Fibroblast of skin of scalp (primary cell): ENCODE results near the gene ARHGAP32. TPM values are rescaled to one million over a fixed set of nuclear protein-coding genes. Genes with fewer than 3 reads are reported as not detected.

Experiments used
- DNase-seq: peaks from one replicate; pipeline ENCODE4 v3.0.0-alpha.2; 2013
- polyA plus RNA-seq, 2 experiments: library from polyadenylated mRNA; unstranded; fragments of 120-200 nt; gene quantifications; one replicate each; pipeline ENCODE4 v1.2.1, GENCODE V29; 2013; ENCODE audit not compliant: insufficient read length in 2 of 2

ARHGAP32 gene
- 6.3 TPM for polyA plus RNA-seq (2013, experiment 1 of 2; ENCODE audit: insufficient read length)
- 7.6 TPM for polyA plus RNA-seq (2013, experiment 2 of 2; ENCODE audit: insufficient read length)

DNA sequence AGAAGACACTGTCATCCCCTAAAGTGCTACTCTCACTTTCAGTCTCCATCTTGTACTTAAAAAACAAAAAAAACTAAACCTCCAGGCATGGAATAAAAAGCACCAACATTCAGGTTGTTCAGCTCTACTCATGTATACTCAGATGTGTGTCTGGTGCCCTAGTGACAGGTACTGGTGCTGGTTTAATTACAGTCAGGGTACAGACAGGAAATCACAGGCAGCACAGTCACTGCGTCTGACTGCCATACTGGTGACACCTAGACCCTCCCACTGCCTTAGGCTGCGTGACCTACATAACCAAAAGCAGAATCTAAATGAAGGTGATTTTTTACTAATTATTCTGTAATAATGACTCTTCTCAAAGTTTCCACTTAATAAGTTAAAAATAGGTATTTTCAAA is at the start of gene ARHGAP32:
Gene ARHGAP32 (minus strand): TSS at position 176 of the 400 bp plus-strand sequence. CDS start 127 bp downstream, at position 49.
- DNase-seq: no peak

- no peak for DNase-seq
Measured at GRCh38 chr11:129239207-129239606, 47.1 kb upstream of the ARHGAP32 start.

DNA sequence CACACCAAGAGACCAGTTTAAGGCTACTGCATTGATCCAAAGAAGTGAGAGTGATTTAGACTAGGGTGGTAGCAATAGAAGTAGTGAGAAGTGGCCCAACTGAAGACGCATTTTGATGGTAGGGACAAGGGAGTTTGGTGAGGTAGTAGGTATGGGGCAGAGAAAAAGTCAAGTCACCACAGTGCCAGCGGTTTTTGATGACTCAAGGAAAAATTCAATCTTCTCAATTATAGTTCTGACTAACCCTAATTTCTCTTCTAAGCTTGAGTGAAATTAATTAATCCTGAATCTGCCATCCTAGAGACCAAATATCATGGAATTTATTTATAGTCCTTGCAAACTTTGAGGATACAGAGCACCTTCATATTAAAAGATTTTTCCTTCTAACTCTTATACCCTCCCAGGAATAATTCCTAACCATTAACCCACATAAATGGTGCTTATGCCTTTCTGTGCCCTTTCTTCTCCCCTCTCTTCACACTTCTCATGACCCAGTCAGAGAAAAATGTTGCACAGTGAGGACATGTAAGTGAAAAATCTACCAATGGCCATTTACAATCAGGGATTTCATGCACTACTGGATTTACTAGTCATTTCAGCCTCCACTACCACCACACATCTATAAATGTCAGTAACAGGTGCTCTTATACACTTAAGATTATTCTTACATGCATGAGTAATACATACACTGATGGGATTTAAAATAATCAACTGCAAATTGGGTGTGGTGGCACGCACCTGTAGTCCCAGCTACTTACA is 45.9 kb upstream of the ARHGAP32 start:
- no peak for DNase-seq

GRCh38 chr11:129237456-129237855 is 45.3 kb upstream of the ARHGAP32 start:
- no peak for DNase-seq

- no peak for DNase-seq
Measured at GRCh38 chr11:129236850-129237249, 44.7 kb upstream of the ARHGAP32 start.

DNA sequence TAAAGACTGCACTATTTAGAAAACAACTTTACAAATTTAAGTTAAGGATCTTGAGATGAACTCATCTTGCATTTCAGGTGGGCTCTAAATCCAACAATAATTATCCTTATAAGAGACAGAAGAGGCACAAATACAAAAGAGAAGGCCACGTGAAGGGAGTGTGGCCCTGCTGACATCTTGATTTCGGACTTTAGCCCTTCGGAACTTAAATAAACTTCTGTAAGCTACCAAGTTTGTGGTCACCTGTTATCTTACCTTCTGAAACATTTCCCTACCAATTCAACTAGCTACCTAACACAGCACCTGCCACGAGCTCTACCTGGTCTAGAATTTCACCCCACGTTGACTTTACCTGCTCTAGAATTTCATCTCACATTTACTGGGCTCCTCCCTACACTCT is 42.9 kb upstream of the ARHGAP32 start:
- DNase-seq: no peak

- no peak for DNase-seq
Measured at GRCh38 chr11:129230006-129230405, 37.9 kb upstream of the ARHGAP32 start.

DNA sequence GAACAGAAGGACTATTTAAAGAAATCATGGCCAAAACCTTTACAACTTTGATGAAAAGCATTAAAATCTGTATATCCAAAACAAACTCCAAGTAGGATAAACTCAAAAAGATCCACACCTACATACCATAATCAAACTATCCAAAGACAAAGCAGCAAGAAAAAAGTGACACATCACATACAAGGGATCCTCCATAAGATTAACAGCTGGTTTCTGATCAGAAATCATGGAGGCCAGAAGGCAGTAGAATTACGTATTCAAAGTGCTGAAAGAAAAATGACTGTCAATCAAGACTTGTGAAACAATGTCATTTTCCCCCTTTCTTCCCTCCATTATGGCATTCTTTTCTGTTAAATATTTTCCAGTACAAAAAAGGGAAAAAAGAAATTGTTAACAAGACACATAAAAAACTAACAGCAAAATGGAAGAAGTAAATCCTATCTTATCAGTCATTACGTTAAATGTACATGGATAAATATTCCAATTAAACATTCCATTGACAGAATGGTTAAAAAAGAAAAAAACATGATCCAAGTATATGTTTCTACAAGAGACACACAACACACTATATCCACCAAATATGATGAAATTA is 34.2 kb upstream of the ARHGAP32 start:
- no peak for DNase-seq

DNA sequence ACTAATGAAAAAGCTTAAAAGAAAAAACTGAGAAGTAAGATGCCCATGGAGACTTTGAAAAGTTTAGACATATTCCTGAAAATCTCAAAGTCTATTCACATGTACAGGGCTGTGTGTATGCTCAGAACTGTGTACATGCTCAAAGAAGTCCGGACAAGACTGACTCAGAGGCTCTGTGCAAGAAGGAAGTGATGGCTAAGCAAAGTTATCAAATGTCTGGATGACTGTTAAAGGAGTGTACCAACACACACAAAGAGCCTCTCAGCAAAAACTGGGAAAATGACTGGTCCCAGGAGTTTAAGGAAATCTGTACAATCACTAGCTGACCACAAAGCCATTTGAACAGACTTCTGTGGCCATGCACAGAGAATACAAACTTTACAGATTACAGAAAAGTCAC is 33.1 kb upstream of the ARHGAP32 start:
- DNase-seq: no peak

GRCh38 chr11:129224538-129224937 is 32.4 kb upstream of the ARHGAP32 start:
- no peak for DNase-seq

GRCh38 chr11:129223701-129224149 is 31.6 kb upstream of the ARHGAP32 start:
- no peak for DNase-seq

- DNase-seq: no peak
Measured at GRCh38 chr11:129223260-129223659, 31.1 kb upstream of the ARHGAP32 start.

GRCh38 chr11:129222158-129222557 is 30.0 kb upstream of the ARHGAP32 start:
- DNase-seq: no peak

GRCh38 chr11:129215506-129216245 is 23.6 kb upstream of the ARHGAP32 start:
- no peak for DNase-seq

DNA sequence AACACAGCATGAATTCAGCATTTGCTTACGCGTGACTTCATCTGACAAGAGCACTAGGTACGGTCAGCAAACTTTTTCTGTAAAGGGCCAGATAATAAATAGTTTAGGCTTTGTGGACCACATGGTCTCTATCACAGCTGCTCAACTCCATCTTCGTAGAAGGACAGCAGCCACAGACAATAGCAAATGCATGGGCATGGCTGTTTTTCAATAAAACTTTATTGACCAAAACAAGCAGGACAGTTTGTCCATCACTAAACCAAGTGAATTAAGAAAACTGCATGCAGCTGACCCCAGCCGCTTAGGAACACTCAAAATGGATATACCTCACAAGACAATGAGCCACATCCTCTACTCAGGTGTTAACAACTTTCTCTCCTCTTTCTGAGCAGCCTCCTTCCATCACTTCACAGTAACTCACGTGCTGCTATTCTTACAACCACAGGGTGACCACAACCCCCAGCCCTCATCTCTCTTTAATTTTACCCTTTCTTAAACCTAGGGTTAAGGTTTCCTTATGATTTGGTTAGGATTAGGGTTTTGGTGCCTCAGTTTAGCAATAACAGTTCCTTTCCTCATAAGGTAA is 22.7 kb upstream of the ARHGAP32 start:
- DNase-seq: no peak

- DNase-seq: no peak
Measured at GRCh38 chr11:129213261-129213660, 21.1 kb upstream of the ARHGAP32 start.

- DNase-seq: no peak
Measured at GRCh38 chr11:129211397-129211796, 19.3 kb upstream of the ARHGAP32 start.

- no peak for DNase-seq
Measured at GRCh38 chr11:129210831-129211181, 18.7 kb upstream of the ARHGAP32 start.

DNA sequence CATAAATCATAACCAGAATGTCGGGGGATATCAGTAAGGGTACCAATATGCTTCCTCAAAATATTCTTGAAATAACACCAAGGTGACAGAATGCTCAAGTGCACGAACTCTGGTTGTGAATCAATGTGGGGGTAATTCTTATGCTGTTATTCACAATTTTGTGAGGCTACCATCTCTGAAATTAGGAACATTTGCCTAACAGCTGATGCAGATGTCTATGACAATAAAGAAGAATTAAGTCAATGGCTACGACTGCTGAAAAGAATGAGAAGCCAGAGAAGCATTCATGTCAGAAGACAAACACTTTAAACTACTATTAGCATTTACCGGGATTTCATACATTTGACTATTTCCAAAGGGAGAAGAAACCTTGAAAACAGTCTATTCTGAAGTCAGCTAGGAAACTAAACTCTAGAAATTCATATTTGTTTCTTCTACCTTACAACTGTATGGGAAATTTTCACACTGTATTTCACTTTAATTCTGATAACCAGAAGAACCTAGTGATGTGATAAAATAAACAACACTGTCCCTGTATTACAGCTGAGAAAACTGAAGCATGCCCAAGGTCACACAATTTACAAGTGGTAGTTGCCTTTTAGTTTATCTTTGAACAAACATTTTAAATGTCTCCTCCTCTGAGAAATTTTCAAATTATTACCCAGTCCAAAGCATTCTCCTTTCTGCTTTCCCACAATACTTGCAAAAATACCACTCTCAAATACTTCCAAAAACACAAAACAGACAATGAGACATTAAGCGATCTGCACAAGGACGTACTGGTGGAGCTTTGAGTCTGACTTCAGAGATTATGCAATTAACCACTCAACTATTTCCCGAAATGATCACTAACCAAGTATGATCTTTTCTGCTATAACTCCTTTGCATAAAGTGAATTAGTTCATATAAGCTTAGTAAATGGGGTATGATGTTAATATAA is 18.0 kb upstream of the ARHGAP32 start:
- no peak for DNase-seq

DNA sequence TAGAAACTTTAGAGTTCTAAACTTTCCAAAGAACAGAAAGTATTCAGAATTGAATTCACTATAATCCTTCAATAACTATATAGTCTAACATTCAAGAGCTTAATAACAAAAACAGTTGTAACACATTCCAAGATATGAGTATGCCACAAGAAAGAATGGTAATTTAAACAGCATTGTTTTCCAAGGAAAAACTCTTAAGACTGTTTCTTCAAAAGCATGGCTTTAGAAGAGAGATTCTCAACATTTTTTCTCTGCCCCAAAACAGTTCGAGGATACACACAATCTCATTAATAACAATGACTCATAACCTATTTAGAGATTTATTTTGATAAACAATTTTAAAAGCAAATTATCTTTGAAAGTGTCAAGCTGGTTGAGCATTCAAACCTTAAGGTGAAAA is 16.7 kb upstream of the ARHGAP32 start:
- peak; percentile 27 for DNase-seq

DNA sequence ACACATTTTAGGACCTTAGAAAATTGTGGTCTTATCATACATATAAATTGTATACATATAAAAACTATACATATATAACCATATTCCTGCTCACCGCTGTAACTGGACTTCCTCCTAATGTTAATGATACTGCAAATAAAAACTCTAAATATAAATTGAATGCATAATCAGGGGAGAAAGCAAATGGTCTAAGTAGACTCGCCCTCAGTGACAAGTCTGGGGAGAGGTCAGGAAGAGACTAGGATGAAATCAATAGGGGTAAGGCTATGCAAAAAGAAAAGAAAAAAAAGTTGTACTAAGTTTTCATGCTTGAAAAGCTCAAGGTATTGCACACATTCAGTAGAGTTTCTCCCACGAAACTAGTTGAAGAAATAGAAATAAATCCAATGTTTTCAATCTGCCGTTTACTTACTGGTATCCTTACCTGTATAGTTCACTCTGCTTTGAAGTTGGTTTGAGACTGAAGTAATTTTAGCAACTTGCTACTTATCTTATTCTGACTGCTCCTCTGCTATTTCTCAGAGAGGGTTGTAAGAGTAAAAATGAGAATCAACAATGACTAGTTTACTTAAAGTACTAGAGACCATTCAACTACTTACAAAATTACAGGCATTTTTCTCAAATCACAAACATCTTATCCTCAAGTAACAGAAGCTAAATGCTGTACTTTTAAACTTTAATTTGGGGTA is 12.2 kb upstream of the ARHGAP32 start:
- DNase-seq: no peak
